RCC 7860 (cell line): ENCODE data around the gene ZNF594.
"Not testable (repeated sequence)": the region's sequence is repeated elsewhere in the genome, so short reads cannot be mapped to it uniquely, and the experiment has no call there.

Experiments used
- DNase-seq: peaks from one replicate; pipeline ENCODE4 v3.0.0-alpha.2; 2015; ENCODE audit warnings: low spot score
- FAIRE-seq: peaks from 2 replicates; lab custom pipeline; 2012; peaks lifted over from hg19 to GRCh38; lab: Jason Lieb, UNC

ZNF594 gene

DNA sequence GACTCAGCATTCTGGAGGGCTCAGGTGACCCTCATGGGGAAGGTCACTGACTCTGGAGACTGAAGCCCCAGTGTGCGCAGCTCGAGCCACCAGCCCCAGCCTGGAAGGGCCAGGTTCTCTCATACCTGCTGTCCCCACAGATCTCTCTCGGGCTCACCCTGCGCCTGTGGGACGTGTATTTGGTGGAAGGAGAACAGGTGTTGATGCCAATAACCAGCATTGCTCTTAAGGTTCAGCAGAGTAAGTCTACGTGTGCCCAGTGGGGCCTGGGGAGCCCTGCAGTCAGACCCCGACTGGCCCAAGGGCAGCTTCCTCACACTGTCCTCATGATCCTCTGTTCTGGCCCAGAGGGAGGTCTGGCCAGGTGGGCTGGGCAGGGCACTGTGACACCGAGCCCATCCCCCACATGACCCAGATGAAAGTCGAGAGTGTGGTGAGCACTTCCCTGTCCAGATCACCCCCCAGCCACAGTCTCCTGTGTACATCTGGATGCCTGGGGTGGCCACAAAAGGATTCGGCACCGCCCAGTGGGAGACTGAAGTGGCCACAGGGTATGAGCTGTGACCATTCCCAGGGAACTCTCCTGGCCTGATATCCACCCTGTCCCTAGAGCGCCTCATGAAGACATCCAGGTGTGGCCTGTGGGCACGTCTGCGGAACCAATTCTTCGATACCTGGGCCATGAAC is 54.0 kb downstream of the ZNF594 start:
- FAIRE-seq, DNase-seq: not testable (repeated sequence)

DNA sequence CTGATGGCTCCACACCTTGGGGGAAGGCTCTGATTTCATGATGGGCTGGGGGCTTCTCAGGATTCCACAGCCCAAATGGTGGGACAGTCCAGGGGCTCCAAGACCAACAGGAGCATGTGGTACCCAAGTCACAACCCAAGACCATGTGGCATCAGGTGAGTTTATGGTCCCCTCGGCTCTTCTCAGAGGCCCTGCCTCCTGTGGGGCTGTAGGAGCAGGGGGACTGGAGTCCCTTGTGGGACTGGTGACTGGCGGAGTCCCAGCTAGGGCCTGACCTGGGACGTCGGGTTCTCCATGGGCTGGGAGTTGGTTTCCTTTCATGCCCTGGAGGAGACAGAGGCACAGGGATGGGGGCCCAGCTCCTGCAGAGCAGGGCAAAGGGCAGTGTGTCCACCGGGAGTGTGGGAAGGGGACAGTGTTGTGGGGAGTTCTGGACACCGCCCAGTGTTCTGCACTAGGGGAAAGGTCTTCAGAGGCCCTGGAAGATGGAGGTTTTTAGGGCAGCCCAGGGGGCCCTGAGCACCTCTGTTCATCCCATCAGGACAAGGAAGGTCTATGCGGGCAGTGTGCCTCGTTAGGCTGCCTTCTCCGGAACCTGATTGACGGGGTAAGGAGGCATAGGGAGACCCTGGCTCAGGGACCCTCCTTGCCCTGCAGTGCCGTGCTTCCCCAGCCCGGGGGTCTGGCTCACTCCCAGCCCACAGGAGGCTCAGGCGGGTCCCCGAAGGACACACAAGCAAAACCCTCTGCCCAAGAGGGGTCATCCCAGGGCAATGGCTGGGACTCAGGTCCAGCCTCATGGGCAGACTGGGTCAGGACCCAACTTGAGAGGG is 54.9 kb downstream of the ZNF594 start:
- not testable (repeated sequence) for DNase-seq, FAIRE-seq

DNA sequence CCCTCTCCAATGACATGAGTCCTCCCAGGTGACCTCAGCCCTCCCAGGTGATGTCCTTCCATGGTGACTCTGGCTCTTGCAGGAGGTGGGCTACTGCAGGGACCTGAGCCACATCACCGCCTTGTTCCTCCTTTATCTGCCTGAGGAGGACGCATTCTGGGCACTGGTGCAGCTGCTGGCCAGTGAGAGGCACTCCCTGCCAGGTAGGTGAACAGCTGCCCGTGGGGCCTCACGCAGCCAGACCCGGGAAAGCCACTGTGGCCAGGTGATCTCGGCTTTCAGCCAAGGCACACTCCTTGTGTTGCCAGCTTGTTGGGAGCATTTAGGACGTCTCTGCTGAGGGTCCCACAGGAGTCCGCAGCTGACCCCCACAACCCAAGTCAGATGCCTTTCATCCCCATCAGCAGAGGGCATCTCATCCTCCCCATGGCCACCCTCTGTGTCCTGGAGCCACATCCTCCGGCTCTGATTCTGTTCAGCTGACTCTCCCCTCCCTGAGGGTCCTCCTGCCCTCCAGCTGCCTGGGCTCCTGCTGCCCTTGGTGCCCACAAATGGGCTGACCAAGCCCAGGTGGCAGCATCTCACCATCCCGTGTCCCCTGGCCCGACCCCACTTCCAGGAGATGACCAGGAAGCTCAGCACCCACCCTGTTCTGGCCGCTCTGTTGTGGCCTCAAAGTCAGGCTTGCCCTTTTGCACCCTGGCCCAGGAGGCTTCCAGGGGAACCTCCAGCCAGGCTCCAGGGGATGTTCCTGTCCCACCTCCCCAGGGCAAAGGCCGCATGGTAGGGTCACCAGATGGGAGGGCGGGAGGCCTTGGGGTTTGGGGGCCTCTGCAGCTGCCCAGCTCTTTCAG is 55.7 kb downstream of the ZNF594 start:
- FAIRE-seq, result no peak
- no peak for DNase-seq

DNA sequence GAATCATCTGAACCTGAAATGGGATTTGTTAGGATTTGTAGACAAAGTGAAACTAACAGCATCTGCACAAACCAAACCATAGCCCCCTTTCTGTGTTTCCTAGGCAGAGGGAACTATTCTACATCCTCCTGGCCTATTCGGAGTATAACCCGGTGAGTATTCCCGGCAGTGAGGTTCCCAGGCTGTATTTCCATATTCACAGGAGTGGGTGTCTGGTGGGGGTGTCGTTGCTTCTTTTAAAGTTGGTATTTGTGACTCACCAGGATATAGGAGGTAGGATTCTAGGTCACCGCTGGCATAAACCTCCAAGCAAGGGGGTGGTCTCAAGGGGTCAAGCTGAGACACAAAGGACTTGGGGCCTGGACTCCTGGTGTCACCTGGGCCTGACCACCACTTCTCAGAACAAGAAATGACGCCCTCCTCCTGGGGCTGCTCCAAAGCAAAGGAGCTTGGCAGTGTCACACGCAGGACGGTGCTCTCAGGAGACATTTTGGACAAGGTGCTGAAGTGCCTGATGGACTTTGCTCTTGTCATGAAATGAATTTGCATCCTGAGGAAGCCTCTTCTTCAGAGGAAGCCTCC is 56.4 kb downstream of the ZNF594 start:
- not testable (repeated sequence) for DNase-seq, FAIRE-seq

DNA sequence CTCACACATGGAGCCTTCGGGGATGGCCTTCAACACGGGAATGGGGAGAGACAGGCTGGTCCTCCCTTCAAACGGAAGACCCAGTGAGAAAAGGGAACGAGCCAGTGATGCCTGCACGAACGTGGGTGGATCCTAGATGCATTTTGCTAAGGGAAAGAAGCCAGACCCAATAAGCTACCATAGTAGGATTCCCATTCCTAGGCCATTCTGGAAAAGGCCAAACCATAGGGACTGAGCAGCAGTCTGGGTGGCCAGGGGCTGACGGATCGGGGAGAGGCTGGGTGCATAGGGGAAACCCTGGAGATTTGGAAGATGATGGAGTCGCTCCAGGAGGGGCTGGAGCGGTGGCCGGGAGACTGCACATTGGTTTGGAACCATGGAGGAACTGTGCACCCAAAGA is 57.1 kb downstream of the ZNF594 start:
- not testable (repeated sequence) for FAIRE-seq, DNase-seq

DNA sequence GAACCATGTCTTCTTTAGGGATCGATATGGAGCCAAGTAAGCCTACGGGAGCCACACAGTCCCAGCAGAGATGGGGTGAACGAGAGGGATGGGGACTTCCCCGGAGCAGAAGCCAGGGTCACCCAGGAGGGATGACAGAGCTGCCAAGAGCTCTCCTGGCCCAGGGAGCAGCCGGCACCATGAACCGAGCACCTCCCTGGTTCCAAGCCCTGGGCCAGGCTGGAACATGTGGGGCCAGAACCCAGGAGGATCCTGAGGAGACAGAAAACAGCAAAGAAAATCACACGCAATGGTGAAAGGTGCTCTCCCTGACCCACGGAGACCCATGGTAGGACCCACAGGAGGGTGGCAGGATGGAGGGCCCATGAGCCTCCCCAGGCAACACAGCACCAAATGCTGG is 57.7 kb downstream of the ZNF594 start:
- not testable (repeated sequence) for FAIRE-seq, DNase-seq

DNA sequence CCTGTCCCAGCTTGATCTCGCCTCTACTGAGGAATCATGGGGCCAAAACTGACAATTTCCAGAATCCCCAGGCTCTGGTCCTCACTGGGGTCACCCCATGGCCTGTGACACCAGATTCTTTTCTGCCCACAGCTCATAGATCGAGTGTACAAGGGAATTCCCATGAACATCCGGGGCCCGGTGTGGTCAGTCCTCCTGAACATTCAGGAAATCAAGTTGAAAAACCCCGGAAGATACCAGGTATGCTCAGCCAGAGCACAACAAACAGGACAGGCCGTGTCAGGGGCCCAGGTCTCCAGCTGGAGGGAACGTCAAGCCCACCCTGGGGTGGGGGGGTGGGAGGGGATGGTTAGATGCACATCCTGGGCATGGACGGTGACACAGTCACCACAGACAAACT is 58.4 kb downstream of the ZNF594 start:
- DNase-seq, result no peak
- FAIRE-seq, result no peak

DNA sequence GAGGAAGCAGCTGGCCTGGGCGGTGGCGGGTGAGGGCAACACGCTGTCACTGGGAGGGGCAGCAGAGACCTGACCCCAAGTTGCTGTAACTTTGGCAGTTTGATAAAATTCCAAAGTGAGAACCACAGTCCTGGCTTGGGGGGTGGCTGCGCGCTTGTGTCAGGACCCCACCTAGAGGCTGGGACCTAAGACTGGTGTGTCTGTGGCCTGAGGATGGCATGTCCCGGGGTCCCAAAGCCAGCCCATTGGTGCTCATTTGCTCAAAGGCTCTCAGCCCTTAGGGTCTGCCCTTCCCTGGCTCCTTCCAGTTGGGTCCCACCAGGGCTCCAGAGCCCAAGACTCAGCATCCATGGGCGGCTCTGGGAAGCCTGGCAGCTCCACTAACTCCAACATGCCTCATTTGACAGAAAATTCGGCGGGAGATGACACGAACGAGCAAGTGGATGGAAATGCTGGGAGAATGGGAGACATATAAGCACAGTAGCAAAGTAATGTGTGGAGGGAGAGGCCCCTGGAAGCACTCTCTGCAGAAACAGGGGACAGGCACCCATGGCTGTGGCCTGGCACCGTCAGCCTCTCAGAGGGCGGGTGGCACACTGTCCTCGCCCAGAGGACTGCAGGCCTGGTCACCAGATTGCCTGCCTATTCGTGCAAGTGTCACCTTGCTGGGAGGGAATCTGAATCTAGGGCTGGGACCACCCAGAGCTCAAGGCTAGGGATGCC is 59.0 kb downstream of the ZNF594 start:
- not testable (repeated sequence) for FAIRE-seq, DNase-seq

DNA sequence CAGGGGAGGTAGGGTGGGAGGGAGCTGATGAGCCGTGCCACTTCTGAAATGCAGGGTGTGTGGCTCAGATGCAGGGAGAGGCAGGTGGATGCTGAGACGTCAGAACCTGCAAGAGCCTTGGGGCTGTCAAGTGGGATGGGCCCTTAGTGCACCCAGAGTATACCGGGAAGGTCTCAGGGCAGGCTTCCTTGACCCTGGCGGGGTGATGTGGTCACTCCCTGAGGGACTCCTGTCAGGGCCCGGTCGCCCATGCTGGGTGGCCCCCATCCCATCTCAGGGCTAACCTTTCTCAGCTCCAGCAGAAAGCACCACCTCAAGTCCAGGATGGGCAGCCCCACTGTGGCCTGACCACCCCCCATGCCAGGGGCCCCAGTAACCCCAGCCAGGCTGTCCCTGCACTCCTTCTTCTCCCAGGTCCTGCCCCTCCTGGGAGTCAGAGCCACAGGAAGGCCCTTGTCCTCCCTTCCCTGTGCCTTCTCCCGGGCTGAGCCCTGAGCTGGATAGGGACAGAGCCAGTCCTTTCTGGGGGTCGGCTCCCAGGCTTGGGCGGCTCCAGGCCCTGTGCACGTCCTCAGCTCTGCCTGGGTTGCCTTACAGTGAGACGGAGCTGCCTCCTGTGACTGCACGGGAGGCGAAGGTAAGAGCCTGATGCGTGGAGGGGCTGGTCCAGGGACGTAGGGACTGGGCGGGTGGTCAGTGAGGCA is 59.7 kb downstream of the ZNF594 start:
- not testable (repeated sequence) for DNase-seq, FAIRE-seq

DNA sequence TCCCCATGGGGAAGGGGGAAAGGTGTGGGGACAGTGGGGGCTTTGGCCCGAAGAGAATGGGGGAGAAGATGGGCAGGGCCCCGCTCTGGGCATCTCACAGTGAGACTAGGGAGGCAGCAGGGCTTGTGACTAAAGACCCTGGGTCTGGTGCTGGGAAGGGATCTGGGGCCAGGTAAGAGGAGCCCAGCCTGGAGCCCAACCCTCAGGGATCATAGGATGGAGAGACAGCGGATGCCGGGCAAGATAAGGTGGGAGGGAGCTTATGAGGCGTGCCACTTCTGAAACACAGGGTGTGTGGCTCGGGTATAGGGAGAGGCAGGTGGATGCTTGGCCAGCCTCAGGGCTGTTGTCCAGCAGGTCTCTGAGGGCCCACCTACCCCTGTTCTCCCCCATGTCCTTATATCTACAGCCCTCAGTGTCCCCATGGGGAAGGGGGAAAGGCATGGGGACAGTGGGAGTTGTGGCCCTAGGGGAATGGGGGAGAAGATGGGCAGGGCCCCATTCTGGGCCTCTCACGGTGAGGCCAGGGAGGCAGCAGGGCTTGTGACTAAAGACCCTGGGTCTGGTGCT is 60.4 kb downstream of the ZNF594 start:
- DNase-seq, result no peak
- FAIRE-seq, result no peak

DNA sequence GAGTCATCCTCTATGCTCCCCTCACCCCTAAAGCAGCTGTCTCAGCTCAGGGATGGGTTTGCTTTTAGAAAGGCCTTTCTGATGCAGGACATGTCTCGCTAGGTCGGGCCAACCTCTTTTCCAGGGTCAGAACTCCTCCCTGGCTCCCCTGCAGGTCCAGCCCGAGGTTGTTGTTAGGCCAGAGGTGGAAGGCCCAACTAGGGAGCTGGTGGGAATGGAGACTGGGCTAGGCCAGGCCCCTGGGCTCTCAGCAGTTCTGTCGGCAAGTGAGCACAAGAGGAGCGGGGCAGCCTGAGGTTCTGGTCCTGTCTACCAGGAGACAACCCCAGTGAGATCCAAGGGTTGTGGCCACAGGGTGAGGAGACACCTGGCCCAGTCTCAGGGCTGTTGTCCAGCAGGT is 61.0 kb downstream of the ZNF594 start:
- not testable (repeated sequence) for DNase-seq, FAIRE-seq

DNA sequence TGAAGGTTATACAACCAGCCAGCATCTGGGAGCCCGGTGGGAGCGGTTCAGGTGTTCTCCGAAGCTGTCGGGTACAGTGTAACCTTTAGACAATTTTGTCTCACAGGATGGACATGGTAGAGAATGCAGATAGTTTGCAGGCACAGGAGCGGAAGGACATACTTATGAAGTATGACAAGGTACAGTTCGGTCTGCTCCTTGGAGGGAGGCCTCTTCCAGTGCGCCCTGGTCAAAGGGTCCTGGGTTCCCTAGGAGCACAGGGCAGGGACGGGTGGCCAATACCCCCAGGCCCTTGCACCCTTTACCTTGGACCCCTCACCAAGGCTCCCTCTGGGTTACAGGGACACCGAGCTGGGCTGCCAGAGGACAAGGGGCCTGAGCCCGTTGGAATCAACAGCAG is 61.4 kb downstream of the ZNF594 start:
- DNase-seq, result not testable (repeated sequence)

DNA sequence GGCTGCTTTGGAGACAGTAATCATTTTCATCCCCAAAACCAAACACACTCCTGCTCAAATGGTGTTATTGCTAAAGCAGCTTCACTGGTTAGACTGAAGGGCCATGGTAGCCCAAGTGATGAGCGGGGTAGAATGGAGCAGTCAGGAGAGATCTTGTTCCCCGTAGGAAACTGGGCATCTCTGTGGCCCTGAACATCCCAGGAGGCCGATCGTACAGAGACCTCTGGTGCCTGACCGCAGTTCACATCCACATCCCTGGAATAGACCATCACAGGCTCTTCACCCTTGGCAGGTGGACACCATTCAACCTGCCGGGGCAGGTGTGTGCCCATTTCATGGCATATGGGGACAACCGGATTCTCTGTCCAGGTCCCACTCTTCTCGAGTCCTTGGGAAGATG is 61.9 kb downstream of the ZNF594 start:
- not testable (repeated sequence) for DNase-seq, FAIRE-seq

More for the DNA sequence above, 61.4 kb downstream of the ZNF594 start:
- FAIRE-seq, result not testable (repeated sequence)
